Measurements from ENCODE around the gene CCDC24. TPM values are rescaled to one million over a fixed set of nuclear protein-coding genes. Genes with fewer than 3 reads are reported as not detected.

The CCDC24 gene
- total and polyA plus RNA-seq, 2 of the 13 experiments (the other 11 are each of a cell fraction or from before 2014, with no cell fraction given) = 1.4 to 2.9 TPM

GRCh38 chr1:43946236-43947060, 45.0 kb upstream of the CCDC24 start, which contains the start of gene IPO13 (continued):
- TF ChIP-seq KIAA2018 (CRISPR knock-in tag; IDR thresholded peaks at IDR 0.05; ENCODE audit: borderline replicate concordance) (peak; percentile 73; the same call in 1 of the 2 replicates), KLF9 (CRISPR knock-in tag; IDR thresholded peaks at IDR 0.05; ENCODE audit: low read depth) (no peak), ZNF121 (CRISPR knock-in tag; IDR thresholded peaks at IDR 0.05) (no peak; the same call in 1 of the 2 replicates), ZBTB10 (CRISPR knock-in tag; IDR thresholded peaks at IDR 0.05; ENCODE audit: borderline replicate concordance) (no peak), TERF1 (CRISPR knock-in tag; IDR thresholded peaks at IDR 0.05) (no peak), PITX1 (CRISPR knock-in tag; IDR thresholded peaks at IDR 0.05) (peak; percentile 78), ZNF326 (CRISPR knock-in tag; IDR thresholded peaks at IDR 0.05; ENCODE audit: borderline replicate concordance) (no peak), TRAFD1 (CRISPR knock-in tag; IDR thresholded peaks at IDR 0.05; ENCODE audit: borderline replicate concordance) (no peak; the same call in 1 of the 2 replicates), AGO2 (optimal IDR thresholded peaks at IDR 0.05; ENCODE audit: low read depth, low read length) (no peak), KLF11 (CRISPR knock-in tag; IDR thresholded peaks at IDR 0.05) (peak; percentile 85), RFX3 (CRISPR knock-in tag; IDR thresholded peaks at IDR 0.05) (no peak), RAD21 (CRISPR knock-in tag; IDR thresholded peaks at IDR 0.05) (peak; percentile 72)

All from HepG2 (cell line).